ENCODE results near the gene LMTK3.
A peak's percentile ranks its signal among the peaks of the same experiment; 100 is the strongest.
"Not testable (repeated sequence)": the region's sequence is repeated elsewhere in the genome, so short reads cannot be mapped to it uniquely, and the experiment has no call there.

LMTK3 gene

GRCh38 chr19:48495396-48495795 is 16.2 kb downstream of the LMTK3 start:
- no peak for DNase-seq (ENCODE audit: extremely low read depth, low read depth)
- no peak for TF ChIP-seq CTCF (IDR thresholded peaks at IDR 0.05; ENCODE audit: low read depth, low read length)

DNA sequence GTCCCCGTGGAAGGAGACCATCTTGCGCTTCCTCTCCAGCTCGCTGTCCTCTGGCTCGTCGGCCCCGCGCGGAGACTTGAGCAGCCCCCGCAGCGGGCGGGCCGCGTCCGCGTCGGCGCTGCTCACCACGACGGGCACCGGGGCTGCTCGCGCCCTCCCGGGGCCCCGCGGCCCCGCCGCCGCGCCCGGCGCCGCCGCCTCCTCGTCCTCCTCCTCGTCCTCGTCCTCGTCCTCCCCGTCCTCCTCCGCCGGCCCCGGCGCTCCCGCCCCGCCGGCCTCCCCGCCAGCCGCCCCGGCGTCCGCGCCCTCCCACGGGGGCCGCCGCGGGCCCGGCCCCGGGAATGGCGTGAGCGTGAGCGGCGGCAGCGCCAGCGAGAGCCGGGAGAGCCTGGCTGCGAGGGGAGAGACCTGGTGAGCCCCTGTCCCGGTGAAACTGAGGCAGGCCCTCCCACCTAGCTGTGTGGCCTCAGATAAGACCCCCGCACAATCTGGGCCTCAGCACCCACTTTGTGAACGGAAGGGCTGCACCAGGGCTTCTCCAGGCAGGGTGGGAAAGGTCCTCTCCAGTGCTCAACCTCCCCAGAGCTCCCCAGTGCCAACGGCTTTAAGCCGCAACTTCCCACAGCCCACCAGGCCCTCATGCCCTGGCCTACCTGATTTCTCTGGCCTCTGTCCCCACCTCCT is 17.8 kb downstream of the LMTK3 start:
- DNase-seq (ENCODE audit: extremely low read depth, low read depth), result no peak
- no peak for TF ChIP-seq CTCF (IDR thresholded peaks at IDR 0.05; ENCODE audit: low read depth, low read length)

DNA sequence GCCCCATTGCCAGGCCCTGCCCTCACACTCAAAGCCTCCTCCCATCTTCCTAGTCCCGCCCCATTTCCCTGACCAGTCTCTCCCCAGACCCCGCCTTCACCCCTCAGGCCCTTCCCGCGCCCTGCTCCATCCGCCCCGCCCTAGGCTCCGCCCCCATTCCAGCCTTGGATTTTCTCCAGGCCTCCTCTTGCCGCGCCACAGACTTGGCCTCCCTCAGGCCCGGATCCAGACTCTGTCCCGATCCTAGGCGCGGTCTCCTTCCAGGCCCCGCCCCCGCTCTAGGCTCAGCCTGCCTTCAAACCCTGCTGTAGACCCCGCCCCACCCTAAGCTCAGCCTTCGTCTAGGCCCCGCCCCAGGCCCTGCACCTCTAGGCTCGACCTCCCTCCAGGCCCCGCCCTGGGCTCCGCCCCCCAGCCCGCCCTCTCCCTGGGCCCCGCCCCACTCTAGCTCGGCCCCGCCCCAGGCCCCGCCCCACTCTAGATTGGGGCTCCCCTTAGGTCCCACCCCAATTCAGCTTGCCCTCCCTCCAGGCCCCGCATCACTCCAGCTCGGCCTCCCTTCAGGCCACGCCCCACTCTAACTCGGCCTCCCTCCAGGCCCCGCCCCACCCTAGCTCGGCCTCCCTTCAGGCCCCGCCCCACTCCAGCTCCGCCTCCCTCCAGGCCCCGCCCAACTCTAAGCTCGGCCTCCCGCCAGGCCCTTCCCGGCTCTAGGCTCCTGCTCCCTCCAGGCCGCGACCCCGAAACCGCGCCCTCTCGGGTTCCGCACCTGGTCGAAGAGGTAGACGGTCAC is 18.5 kb downstream of the LMTK3 start:
- DNase-seq (ENCODE audit: extremely low read depth, low read depth), result peak; percentile 96
- TF ChIP-seq CTCF (IDR thresholded peaks at IDR 0.05; ENCODE audit: low read depth, low read length), result no peak

- no peak for TF ChIP-seq CTCF (IDR thresholded peaks at IDR 0.05; ENCODE audit: low read depth, low read length)
- no peak for DNase-seq (ENCODE audit: extremely low read depth, low read depth)
Measured at GRCh38 chr19:48491793-48492123, 19.9 kb downstream of the LMTK3 start.

GRCh38 chr19:48490981-48491792 is 20.4 kb downstream of the LMTK3 start:
- TF ChIP-seq CTCF (IDR thresholded peaks at IDR 0.05; ENCODE audit: low read depth, low read length), result no peak
- no peak for DNase-seq (ENCODE audit: extremely low read depth, low read depth)

- DNase-seq (ENCODE audit: extremely low read depth, low read depth), result no peak
- TF ChIP-seq CTCF (IDR thresholded peaks at IDR 0.05; ENCODE audit: low read depth, low read length), result peak; percentile 98
Measured at GRCh38 chr19:48489608-48490216, 21.9 kb downstream of the LMTK3 start.

GRCh38 chr19:48488478-48488877 is 23.2 kb downstream of the LMTK3 start:
- DNase-seq (ENCODE audit: extremely low read depth, low read depth), result not testable (repeated sequence)

All from AG09319 (cell line).